ENCODE measurements around the gene CYP2A13.
"Not testable (repeated sequence)": the region's sequence is repeated elsewhere in the genome, so short reads cannot be mapped to it uniquely, and the experiment has no call there.

CYP2A13 gene

GRCh38 chr19:41111296-41111695 is 23.0 kb downstream of the CYP2A13 start:
- no peak overlapping the region for H3K27ac ChIP-seq
- no peak for TF ChIP-seq CTCF (conservative IDR thresholded peaks at IDR 0.05)
- no peak for TF ChIP-seq ZFX (IDR thresholded peaks at IDR 0.05)

- TF ChIP-seq CTCF (conservative IDR thresholded peaks at IDR 0.05) (no peak), ZFX (IDR thresholded peaks at IDR 0.05) (no peak)
- H3K27ac ChIP-seq = no peak overlapping the region
Measured at GRCh38 chr19:41111750-41112295, 23.6 kb downstream of the CYP2A13 start.

- TF ChIP-seq ZFX (IDR thresholded peaks at IDR 0.05) (no peak), CTCF (conservative IDR thresholded peaks at IDR 0.05) (no peak)
- no peak overlapping the region for H3K27ac ChIP-seq
Measured at GRCh38 chr19:41112728-41113290, 24.6 kb downstream of the CYP2A13 start.

GRCh38 chr19:41114132-41114531 is 25.9 kb downstream of the CYP2A13 start, which contains the start of gene CYP2F1:
TSS of gene CYP2F1 (plus strand) at chr19:41114432. CDS start at chr19:41116189, 1,757 bp downstream.
- no peak within 1 kb of the TSS for H3K27ac ChIP-seq
- TF ChIP-seq ZFX (IDR thresholded peaks at IDR 0.05) = no peak
- TF ChIP-seq CTCF (conservative IDR thresholded peaks at IDR 0.05) = no peak

GRCh38 chr19:41116261-41116660 is 28.0 kb downstream of the CYP2A13 start:
- TF ChIP-seq CTCF (conservative IDR thresholded peaks at IDR 0.05) = no peak
- TF ChIP-seq ZFX (IDR thresholded peaks at IDR 0.05) = no peak
- H3K27ac ChIP-seq = no peak overlapping the region

- H3K27ac ChIP-seq = not testable (repeated sequence)
Measured at GRCh38 chr19:41120929-41121911, 33.0 kb downstream of the CYP2A13 start.

- not testable (repeated sequence) for H3K27ac ChIP-seq
Measured at GRCh38 chr19:41122846-41123245, 34.6 kb downstream of the CYP2A13 start.

GRCh38 chr19:41123716-41124294 is 35.6 kb downstream of the CYP2A13 start:
- TF ChIP-seq CTCF (conservative IDR thresholded peaks at IDR 0.05) (no peak), ZFX (IDR thresholded peaks at IDR 0.05) (no peak)
- no peak overlapping the region for H3K27ac ChIP-seq
